ENCODE results near the gene KNSTRN. TPM values are rescaled to one million over a fixed set of nuclear protein-coding genes. Genes with fewer than 3 reads are reported as not detected.

Gene KNSTRN
- total RNA-seq, 6 experiments from 2014 or later: 5.4 to 17.2 (median 11.2) TPM

- H3K36me3 ChIP-seq: peaks cover 0 to 43% (median 9%) of the 10 kb centered on the region in 4 donors
- DNase-seq: no peak
Observed at GRCh38 chr15:40407330-40407990, 24.9 kb downstream of the KNSTRN start.

GRCh38 chr15:40409366-40409765 lies 26.8 kb downstream of the KNSTRN start:
- ATAC-seq (no peak), DNase-seq (no peak)
- 86% methylated on average over 1 of the region's 3 CpGs for WGBS (ENCODE audit: insufficient coverage, low coverage, low lambda C conversion rate, missing lambda C conversion rate)
- Histone ChIP-seq H3K9me3 (no peaks in the 10 kb centered on the region), H3K4me3 (no peak overlapping the region), H3K36me3 (peaks cover 0 to 51% (median 14%) of the 10 kb centered on the region in 4 donors), H3K4me1 (peaks cover 0 to 44% (median 13%) of the 10 kb centered on the region in 4 donors), H3K27me3 (no peaks in the 10 kb centered on the region), H3K27ac (no peak overlapping the region)
- TF ChIP-seq POLR2A (IDR thresholded peaks at IDR 0.05) (no peak), CTCF (IDR thresholded peaks at IDR 0.05) (no peak)
- intact Hi-C loops (cut with DNase I): no loop called here

More at GRCh38 chr15:40407330-40407990, 24.9 kb downstream of the KNSTRN start:
- H3K9me3 ChIP-seq: no peaks in the 10 kb centered on the region
- no peak for ATAC-seq
- WGBS (ENCODE audit: insufficient coverage, low coverage, low lambda C conversion rate, missing lambda C conversion rate): 63% methylated on average over 3 of the region's 8 CpGs
- H3K4me1 ChIP-seq: peaks cover 0 to 36% (median 8%) of the 10 kb centered on the region in 4 donors
- TF ChIP-seq CTCF (IDR thresholded peaks at IDR 0.05) (no peak), POLR2A (IDR thresholded peaks at IDR 0.05) (no peak)
- no peaks in the 10 kb centered on the region for H3K27me3 ChIP-seq
- peak overlapping the region in 1 of 3 donors; percentile 71 for H3K4me3 ChIP-seq
- no peak overlapping the region for H3K27ac ChIP-seq
- intact Hi-C loops (cut with DNase I): no loop called here

- no peak for TF ChIP-seq CTCF (IDR thresholded peaks at IDR 0.05)
- TF ChIP-seq POLR2A (IDR thresholded peaks at IDR 0.05): no peak
- 91% methylated on average over 7 of the region's 11 CpGs for WGBS (ENCODE audit: insufficient coverage, low coverage, low lambda C conversion rate, missing lambda C conversion rate)
Observed at GRCh38 chr15:40410476-40410875, 28.0 kb downstream of the KNSTRN start.

GRCh38 chr15:40412095-40412759 lies 29.7 kb downstream of the KNSTRN start:
- Histone ChIP-seq H3K27ac (peak overlapping the region; percentile 22 to 81 (median 64)), H3K4me3 (peak overlapping the region in 2 of 3 donors; percentile 17 to 20), H3K4me1 (peaks cover 0 to 26% (median 8%) of the 10 kb centered on the region in 4 donors), H3K9me3 (no peaks in the 10 kb centered on the region), H3K36me3 (peaks cover 0 to 77% (median 29%) of the 10 kb centered on the region in 4 donors), H3K27me3 (no peaks in the 10 kb centered on the region)
- ATAC-seq: peak; percentile 92 to 95 (median 92)
- intact Hi-C loops (cut with DNase I): loop anchor here in 1 of 2 donors (10.0 kb wide), 1 partner anchor 47 kb away; no protein-coding TSS in a partner anchor
- WGBS (ENCODE audit: insufficient coverage, low coverage, low lambda C conversion rate, missing lambda C conversion rate): 27% methylated on average over 7 of the region's 7 CpGs
- TF ChIP-seq POLR2A (IDR thresholded peaks at IDR 0.05) (no peak), CTCF (IDR thresholded peaks at IDR 0.05) (no peak)
- peak; percentile 71 to 91 (median 83) for DNase-seq

More at GRCh38 chr15:40410476-40410875, 28.0 kb downstream of the KNSTRN start:
- H3K9me3 ChIP-seq: no peaks in the 10 kb centered on the region
- peaks cover 0 to 36% (median 10%) of the 10 kb centered on the region in 4 donors for H3K4me1 ChIP-seq
- no peaks in the 10 kb centered on the region for H3K27me3 ChIP-seq
- ATAC-seq (no peak), DNase-seq (no peak)
- no peak overlapping the region for H3K27ac ChIP-seq
- H3K4me3 ChIP-seq: no peak overlapping the region
- peaks cover 0 to 62% (median 21%) of the 10 kb centered on the region in 4 donors for H3K36me3 ChIP-seq
- intact Hi-C loops (cut with DNase I): loop anchor here in 1 of 2 donors (10.0 kb wide), 1 partner anchor 46 kb away; no protein-coding TSS in a partner anchor
